ENCODE data around the gene SGPP1. TPM values are rescaled to one million over a fixed set of nuclear protein-coding genes. Genes with fewer than 3 reads are reported as not detected.
A peak's percentile ranks its signal among the peaks of the same experiment; 100 is the strongest.

SGPP1 gene
- total and polyA plus RNA-seq, 2 donors (not counting 1 experiment from before 2014, with no cell fraction given): 13.8 to 46.4 TPM

GRCh38 chr14:63747846-63748245 lies 20.0 kb upstream of the SGPP1 start:
- TF ChIP-seq CTCF (IDR thresholded peaks at IDR 0.05): no peak
- TF ChIP-seq EZH2 (IDR thresholded peaks at IDR 0.05; ENCODE audit: borderline replicate concordance, insufficient read depth, low read depth, low read length, poor library complexity, severe bottlenecking): no peak
- intact Hi-C loops (cut with micrococcal nuclease): loop anchor here (2.0 to 5.0 kb wide), 4 partner anchors 13 to 1459 kb away; partner anchors contain the start of genes ZBTB1 and ZBTB25
- no peaks in the 10 kb centered on the region for H3K9me3 Mint-ChIP-seq (ENCODE audit: insufficient read depth)
- no peak overlapping the region for H3K9ac ChIP-seq (ENCODE audit: low read length)
- H3K4me3 ChIP-seq (ENCODE audit: control extremely low read depth in 1 of 5, extremely low read depth in 1 of 5, insufficient read depth in 1 of 5, low read depth in 2 of 5, low read length in 4 of 5): no peak overlapping the region
- H3K4me1 Mint-ChIP-seq: peaks cover 40% of the 10 kb centered on the region
- H3K27me3 Mint-ChIP-seq: no peaks in the 10 kb centered on the region
- no peaks in the 10 kb centered on the region for H3K27me3 ChIP-seq (replicated peaks in 1 of 4; ENCODE audit: control extremely low read depth in 1 of 4, control insufficient read depth in 3 of 4, insufficient read depth in 4 of 4, low read length in 3 of 4)
- no peak overlapping the region for H2AFZ ChIP-seq (ENCODE audit: insufficient read depth, low read depth, low read length, poor library complexity, severe bottlenecking)
- H3K36me3 ChIP-seq (replicated peaks in 1 of 2; ENCODE audit: control extremely low read depth in 1 of 2, control insufficient read depth in 1 of 2, extremely low read depth in 1 of 2, insufficient read depth in 2 of 2, low read length in 1 of 2): no peaks in the 10 kb centered on the region
- H3K27ac ChIP-seq (ENCODE audit: low read length in 2 of 2): peak overlapping the region; percentile 94 to 97
- H3K4me3 Mint-ChIP-seq: peak overlapping the region; percentile 40
- POLR2A ChIA-PET: interaction anchor here (0.5 to 1.3 kb wide), 6 partner anchors 22 to 1244 kb away, joined by 3 to 7 read pairs (median 3); partner anchors contain the start of gene ZBTB1
- 100% methylated on average over 1 of the region's 3 CpGs for WGBS (ENCODE audit: insufficient coverage)
- ATAC-seq (ENCODE audit: low read depth) (peak; percentile 8), DNase-seq (peak; percentile 70)
- H3K4me2 ChIP-seq (replicated peaks; ENCODE audit: low read depth, low read length, poor library complexity, severe bottlenecking): peak overlapping the region; percentile 57
- peaks cover 39 to 54% of the 10 kb centered on the region in 2 donors for H3K4me1 ChIP-seq (ENCODE audit: control insufficient read depth in 2 of 2, insufficient read depth in 2 of 2, low read length in 2 of 2)
- H3K9me3 ChIP-seq (ENCODE audit: control extremely low read depth in 1 of 3, control insufficient read depth in 2 of 3, insufficient read depth in 1 of 3, low read length in 2 of 3): peaks cover 0 to 1% (median 0%) of the 10 kb centered on the region in 3 donors
- H3K27ac Mint-ChIP-seq: peak overlapping the region; percentile 85
- no peaks in the 10 kb centered on the region for H3K79me2 ChIP-seq (ENCODE audit: control insufficient read depth, insufficient read depth, low read length)
- H4K20me1 ChIP-seq (ENCODE audit: control insufficient read depth, insufficient read depth, low read length, poor library complexity, severe bottlenecking): no peaks in the 10 kb centered on the region
- CTCF ChIA-PET: interaction anchor here (0.6 to 3.7 kb wide), 6 partner anchors 10 to 115 kb away, joined by 3 to 26 read pairs (median 4); partner anchors contain the start of gene SGPP1

DNA sequence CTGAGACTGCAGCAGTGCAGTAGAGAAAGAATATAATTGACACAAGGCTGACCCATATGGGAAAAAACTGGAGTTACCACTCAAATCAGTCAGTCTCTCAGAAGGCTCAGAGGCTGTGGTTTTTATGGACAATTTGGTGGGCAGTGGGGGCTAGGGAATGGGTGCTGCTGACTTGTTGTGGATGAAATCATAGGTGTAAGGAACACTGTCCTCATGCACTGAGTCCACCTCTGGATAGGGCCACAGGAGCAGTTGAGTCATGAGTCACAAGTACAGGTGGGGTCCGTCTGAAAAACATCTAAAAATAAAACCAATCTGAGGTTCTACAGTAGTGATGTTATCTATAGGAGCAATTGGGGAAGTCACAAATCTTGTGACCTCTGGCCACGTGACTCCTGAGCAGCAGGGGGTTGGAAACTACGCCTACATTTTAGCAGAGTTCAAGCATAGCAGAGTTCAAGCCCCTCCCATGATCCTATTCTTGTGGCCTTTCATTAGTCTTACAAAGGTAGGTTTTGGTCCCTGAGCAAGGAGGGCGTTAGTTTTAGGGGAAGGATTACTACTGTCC lies 18.1 kb upstream of the SGPP1 start:
- H3K27ac Mint-ChIP-seq: peak overlapping the region; percentile 99
- H3K4me2 ChIP-seq (replicated peaks; ENCODE audit: low read depth, low read length, poor library complexity, severe bottlenecking): peak overlapping the region; percentile 51
- WGBS (ENCODE audit: insufficient coverage): 10% methylated on average over 2 of the region's 4 CpGs
- no peaks in the 10 kb centered on the region for H3K27me3 ChIP-seq (replicated peaks in 1 of 4; ENCODE audit: control extremely low read depth in 1 of 4, control insufficient read depth in 3 of 4, insufficient read depth in 4 of 4, low read length in 3 of 4)
- TF ChIP-seq EZH2 (IDR thresholded peaks at IDR 0.05; ENCODE audit: borderline replicate concordance, insufficient read depth, low read depth, low read length, poor library complexity, severe bottlenecking) (no peak), CTCF (IDR thresholded peaks at IDR 0.05) (no peak)
- peaks cover 39 to 54% of the 10 kb centered on the region in 2 donors for H3K4me1 ChIP-seq (ENCODE audit: control insufficient read depth in 2 of 2, insufficient read depth in 2 of 2, low read length in 2 of 2)
- peaks cover 40% of the 10 kb centered on the region for H3K4me1 Mint-ChIP-seq
- ChIA-PET CTCF (interaction anchor here (0.6 to 3.7 kb wide), 4 partner anchors 20 to 112 kb away, joined by 3 to 26 read pairs (median 4); no protein-coding TSS in a partner anchor), POLR2A (no interaction called here)
- peaks cover 0 to 1% (median 0%) of the 10 kb centered on the region in 3 donors for H3K9me3 ChIP-seq (ENCODE audit: control extremely low read depth in 1 of 3, control insufficient read depth in 2 of 3, insufficient read depth in 1 of 3, low read length in 2 of 3)
- peak overlapping the region; percentile 76 for H3K4me3 Mint-ChIP-seq
- H3K27me3 Mint-ChIP-seq: no peaks in the 10 kb centered on the region
- ATAC-seq (ENCODE audit: low read depth) (peak; percentile 75), DNase-seq (peak; percentile 87)
- no peaks in the 10 kb centered on the region for H3K9me3 Mint-ChIP-seq (ENCODE audit: insufficient read depth)
- H3K4me3 ChIP-seq (ENCODE audit: control extremely low read depth in 1 of 5, extremely low read depth in 1 of 5, insufficient read depth in 1 of 5, low read depth in 2 of 5, low read length in 4 of 5): peak overlapping the region in 2 of 5 experiments; percentile 1 to 41
- H4K20me1 ChIP-seq (ENCODE audit: control insufficient read depth, insufficient read depth, low read length, poor library complexity, severe bottlenecking): no peaks in the 10 kb centered on the region
- intact Hi-C loops (cut with micrococcal nuclease): loop anchor here (1.0 to 5.0 kb wide), 7 partner anchors 9 to 1461 kb away; partner anchors contain the start of genes SGPP1, WDR89, ZBTB1 and ZBTB25
- no peaks in the 10 kb centered on the region for H3K36me3 ChIP-seq (replicated peaks in 1 of 2; ENCODE audit: control extremely low read depth in 1 of 2, control insufficient read depth in 1 of 2, extremely low read depth in 1 of 2, insufficient read depth in 2 of 2, low read length in 1 of 2)
- peak overlapping the region; percentile 76 for H2AFZ ChIP-seq (ENCODE audit: insufficient read depth, low read depth, low read length, poor library complexity, severe bottlenecking)
- H3K79me2 ChIP-seq (ENCODE audit: control insufficient read depth, insufficient read depth, low read length): no peaks in the 10 kb centered on the region
- H3K27ac ChIP-seq (ENCODE audit: low read length in 2 of 2): peak overlapping the region; percentile 94 to 97
- H3K9ac ChIP-seq (ENCODE audit: low read length): peak overlapping the region; percentile 49

All from B cell (primary cell).